Measurements from ENCODE around the gene TRIM16. TPM values are rescaled to one million over a fixed set of nuclear protein-coding genes. Genes with fewer than 3 reads are reported as not detected.
"Not testable (repeated sequence)": the region's sequence is repeated elsewhere in the genome, so short reads cannot be mapped to it uniquely, and the experiment has no call there.

Gene TRIM16
- total RNA-seq, 1 donor from 2014 or later: 31.9 TPM

- intact Hi-C loops (cut with DNase I): no loop called here
- DNase-seq (ENCODE audit: missing footprints) (no peak), ATAC-seq (no peak)
These were observed 21.4 kb downstream of the TRIM16 start for GRCh38 chr17:15662681-15663080.

DNA sequence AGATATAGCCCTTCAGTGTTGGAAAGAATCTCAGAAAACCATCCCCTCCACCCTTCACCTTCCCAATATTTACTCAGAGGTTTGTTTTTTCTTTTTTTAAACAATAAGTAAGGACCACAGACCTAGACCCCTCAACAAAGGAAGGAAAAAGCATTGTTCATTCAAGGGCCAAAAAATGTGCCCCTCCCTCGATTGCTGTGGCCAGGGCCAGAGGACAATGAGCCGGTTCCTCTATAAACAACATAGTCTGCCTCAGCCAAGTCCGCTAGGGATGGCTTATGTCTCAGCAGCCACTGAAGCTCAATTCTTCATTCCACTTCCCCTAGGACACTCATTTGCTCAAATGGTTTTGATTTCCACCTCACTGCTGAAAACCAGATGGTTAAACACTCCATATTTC lies 24.0 kb downstream of the TRIM16 start:
- DNase-seq (ENCODE audit: missing footprints) (no peak), ATAC-seq (no peak)
- intact Hi-C loops (cut with DNase I): no loop called here

DNA sequence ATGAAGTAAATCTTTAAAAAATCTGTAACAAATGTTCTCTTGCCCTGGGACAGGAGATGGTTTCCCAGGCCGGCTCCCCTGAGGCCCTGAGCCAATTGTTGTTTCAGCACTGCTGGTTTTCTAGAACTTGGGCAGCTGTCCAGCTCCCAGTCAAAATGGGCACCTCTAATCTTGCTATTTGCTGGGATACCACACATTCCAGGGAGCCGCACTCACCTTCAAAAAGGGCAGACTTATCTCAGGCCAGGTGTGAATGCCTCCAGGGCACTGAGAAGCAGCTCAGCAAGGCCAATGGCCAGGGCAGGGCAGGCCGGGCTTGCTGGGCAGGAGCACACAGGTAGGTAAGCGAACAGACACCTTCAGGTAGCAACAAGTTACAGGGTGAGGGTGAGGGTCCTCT lies 24.4 kb downstream of the TRIM16 start:
- intact Hi-C loops (cut with DNase I): no loop called here
- ATAC-seq: peak; percentile 9

GRCh38 chr17:15659236-15659635 lies 24.9 kb downstream of the TRIM16 start:
- intact Hi-C loops (cut with DNase I): no loop called here
- DNase-seq (ENCODE audit: missing footprints): no peak
- no peak for ATAC-seq

More for the DNA sequence above, 24.4 kb downstream of the TRIM16 start:
- peak; percentile 61 for DNase-seq (ENCODE audit: missing footprints)

DNA sequence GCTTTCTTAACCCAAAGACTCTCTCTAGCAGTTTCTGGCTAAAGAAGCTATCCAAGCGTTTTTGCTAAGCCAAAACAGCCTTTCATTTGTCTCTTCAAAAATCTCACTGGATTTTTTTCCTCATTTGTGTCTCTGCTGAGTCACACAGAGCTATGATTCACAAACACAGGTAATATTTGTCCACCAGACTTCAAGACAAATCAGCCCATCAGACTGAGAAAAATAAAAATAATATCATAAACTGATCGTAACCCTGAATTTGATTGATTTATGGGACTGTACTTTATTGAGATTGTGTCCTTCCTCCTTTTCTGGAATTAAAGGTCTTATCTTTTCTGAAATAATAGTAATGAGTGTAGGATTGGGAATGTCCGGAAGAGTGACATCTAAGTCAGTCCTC lies 25.8 kb downstream of the TRIM16 start:
- no peak for ATAC-seq
- intact Hi-C loops (cut with DNase I): no loop called here
- DNase-seq (ENCODE audit: missing footprints): no peak

- no peak for DNase-seq (ENCODE audit: missing footprints)
- no peak for ATAC-seq
- intact Hi-C loops (cut with DNase I): no loop called here
These were observed 26.2 kb downstream of the TRIM16 start for GRCh38 chr17:15657868-15658267.

- ATAC-seq: no peak
These were observed 29.1 kb downstream of the TRIM16 start for GRCh38 chr17:15654886-15655561.

DNA sequence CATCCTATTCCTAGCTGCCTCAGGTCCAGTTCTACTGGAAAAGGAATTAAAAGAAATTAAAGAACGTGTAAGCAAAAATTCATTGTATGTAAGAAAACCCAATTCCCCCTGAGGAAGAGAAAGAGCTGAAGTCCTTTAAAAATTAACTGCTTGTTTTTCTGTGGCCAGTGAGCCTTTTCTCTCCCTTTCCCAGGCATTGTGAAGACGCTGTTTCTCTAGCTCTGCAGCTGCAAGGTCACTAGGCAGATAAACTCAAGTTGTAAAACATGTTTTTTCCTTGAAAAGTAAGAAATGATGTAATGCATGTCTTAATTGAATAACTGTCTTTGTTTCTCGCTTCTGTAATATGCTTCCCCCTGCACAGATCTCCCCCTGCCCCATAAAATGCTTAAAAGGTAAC lies 29.7 kb downstream of the TRIM16 start:
- intact Hi-C loops (cut with DNase I); ATAC-seq; DNase-seq (ENCODE audit: missing footprints): not testable (repeated sequence)

More at GRCh38 chr17:15654886-15655561, 29.1 kb downstream of the TRIM16 start:
- intact Hi-C loops (cut with DNase I): no loop called here
- no peak for DNase-seq (ENCODE audit: missing footprints)

DNA sequence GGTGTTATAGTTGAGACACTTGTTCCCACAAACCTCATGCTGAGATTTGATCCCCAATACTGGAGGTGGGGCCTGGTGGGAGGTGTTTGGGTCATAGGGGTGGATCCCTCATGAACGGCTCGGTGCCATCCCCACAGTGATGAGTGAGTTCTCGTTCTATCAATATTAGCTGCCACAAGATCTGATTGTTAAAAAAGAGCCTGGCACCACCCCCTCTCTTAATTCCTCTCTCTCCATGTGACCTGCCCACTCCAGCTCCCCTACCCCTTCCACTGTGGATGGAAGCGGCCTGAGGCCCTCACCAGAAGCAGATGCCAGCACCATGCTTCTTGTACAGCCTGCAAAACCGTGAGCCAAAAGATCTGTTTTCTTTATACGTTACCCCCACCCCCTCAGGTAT lies 31.2 kb downstream of the TRIM16 start:
- DNase-seq (ENCODE audit: missing footprints): no peak
- no peak for ATAC-seq
- intact Hi-C loops (cut with DNase I): no loop called here

DNA sequence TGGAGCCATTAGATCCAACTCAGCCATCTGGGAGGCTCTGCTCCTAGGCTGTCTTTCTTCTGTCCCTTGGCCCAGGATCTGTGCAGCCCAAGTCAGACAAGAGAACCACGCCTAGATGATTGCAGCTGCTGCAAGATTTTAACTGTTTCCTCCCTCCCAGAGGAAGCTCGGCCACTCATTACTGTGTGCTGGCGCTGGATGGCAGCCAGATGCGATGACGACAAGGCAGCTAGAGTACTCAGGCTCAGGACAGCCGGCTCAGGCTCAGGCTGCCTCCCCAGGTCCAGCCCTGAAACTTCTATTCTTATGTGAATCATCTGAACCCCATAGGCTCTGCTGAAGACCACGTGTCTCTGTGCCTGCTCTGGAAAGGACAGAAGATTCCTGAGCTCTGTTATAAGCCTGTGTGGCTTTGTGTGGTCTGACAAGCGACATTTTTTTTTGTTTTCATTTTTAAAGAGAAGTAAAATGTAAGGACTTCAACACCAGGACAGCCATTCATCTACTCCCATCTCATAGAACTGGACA lies 32.5 kb downstream of the TRIM16 start:
- peak; percentile 98 for DNase-seq (ENCODE audit: missing footprints)
- ATAC-seq: peak; percentile 98
- intact Hi-C loops (cut with DNase I): no loop called here

- peak; percentile 63 for DNase-seq (ENCODE audit: missing footprints)
- intact Hi-C loops (cut with DNase I): no loop called here
- no peak for ATAC-seq
These were observed 33.1 kb downstream of the TRIM16 start for GRCh38 chr17:15650741-15651582.

DNA sequence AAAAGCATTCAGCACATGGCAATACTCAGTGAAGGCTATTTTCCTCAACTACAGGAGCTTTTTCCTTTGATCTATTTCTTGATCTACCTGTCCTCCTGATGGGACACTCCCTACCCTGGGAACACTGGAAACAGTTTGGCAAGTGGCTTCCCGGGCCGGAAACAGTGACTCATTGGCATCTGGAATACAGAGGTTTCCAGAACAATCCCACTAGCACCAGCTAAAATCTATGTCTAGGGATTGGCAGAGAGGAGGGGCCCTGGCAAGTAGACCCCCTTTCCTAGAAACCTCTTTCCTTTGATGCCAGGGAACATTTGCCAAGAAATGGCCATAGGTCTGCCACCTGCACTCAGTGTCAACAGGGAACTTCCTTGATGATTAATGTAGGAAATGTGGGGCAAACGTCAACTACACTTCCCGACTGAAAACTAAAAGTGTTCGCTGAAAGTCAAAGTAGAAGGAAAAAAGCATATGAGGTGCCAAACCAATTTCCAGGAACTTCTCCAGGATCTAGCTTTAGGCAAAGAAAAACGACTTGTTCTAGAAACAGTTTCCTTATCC lies 34.2 kb downstream of the TRIM16 start:
- DNase-seq (ENCODE audit: missing footprints) (no peak), ATAC-seq (no peak)
- intact Hi-C loops (cut with DNase I): no loop called here

DNA sequence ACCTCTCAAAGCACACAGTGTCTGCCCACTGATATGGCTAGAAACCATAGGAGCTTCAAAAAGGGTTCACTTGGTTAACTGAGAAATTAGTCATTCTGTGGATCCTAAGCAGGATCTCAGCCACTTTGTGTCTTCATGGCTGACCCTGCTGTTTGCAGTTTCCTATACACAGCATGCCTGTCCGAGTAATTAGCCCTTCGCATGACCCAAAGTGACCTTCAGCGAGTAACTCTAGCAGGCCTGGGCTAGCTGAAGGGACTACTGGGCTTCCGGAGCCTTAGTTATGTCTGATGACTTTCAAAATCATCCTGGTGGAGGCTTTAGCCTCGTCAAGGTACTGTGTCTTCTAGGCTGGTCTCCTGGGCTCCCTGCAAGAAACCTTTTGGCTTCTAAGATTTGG lies 35.7 kb downstream of the TRIM16 start:
- ATAC-seq: no peak
- intact Hi-C loops (cut with DNase I): no loop called here
- DNase-seq (ENCODE audit: missing footprints): no peak

DNA sequence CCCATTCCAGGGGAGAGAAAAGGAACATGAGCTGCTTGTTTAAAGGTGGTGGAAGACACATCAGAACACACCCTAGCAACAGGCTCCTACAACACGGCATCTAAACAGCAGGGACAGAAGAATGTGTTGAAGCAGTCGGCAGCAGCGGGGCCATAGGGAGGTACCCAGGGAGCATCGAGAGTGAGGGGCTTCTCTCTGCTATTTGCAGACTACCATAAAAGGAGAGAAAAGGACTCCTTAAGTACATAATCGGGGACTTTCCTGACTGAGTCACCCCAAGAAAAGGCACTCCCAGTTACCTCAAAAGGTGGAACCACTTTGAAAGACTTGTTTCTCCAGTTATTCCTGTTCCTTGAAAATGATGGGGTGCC lies 38.2 kb downstream of the TRIM16 start:
- intact Hi-C loops (cut with DNase I); ATAC-seq; DNase-seq (ENCODE audit: missing footprints): not testable (repeated sequence)

GRCh38 chr17:15645099-15645941 lies 38.8 kb downstream of the TRIM16 start:
- ATAC-seq: peak; percentile 12
- DNase-seq (ENCODE audit: missing footprints); intact Hi-C loops (cut with DNase I): not testable (repeated sequence)

- peak; percentile 46 for ATAC-seq
- intact Hi-C loops (cut with DNase I); DNase-seq (ENCODE audit: missing footprints): not testable (repeated sequence)
These were observed 41.4 kb downstream of the TRIM16 start for GRCh38 chr17:15642505-15643251.

- intact Hi-C loops (cut with DNase I); ATAC-seq; DNase-seq (ENCODE audit: missing footprints): not testable (repeated sequence)
These were observed 42.1 kb downstream of the TRIM16 start for GRCh38 chr17:15642014-15642413.

- ATAC-seq; intact Hi-C loops (cut with DNase I); DNase-seq (ENCODE audit: missing footprints): not testable (repeated sequence)
These were observed 53.1 kb downstream of the TRIM16 start for GRCh38 chr17:15630930-15631453.

All from Right ventricle myocardium inferior (tissue), 1 donor.